Neural progenitor cell (in vitro differentiated cells): Measurements from ENCODE around the gene MAF. TPM values are rescaled to one million over a fixed set of nuclear protein-coding genes. Genes with fewer than 3 reads are reported as not detected.

Source experiments
- DNase-seq: peaks from one replicate; pipeline ENCODE4 v3.0.0-alpha.2; 2016; ENCODE audit warnings: low spot score
- H2AFZ ChIP-seq: fragments of 200-600 bp; sonication (generic); replicated peaks from 2 replicates; pipeline ENCODE4 v1.6.1; 2016; ENCODE audit warnings: antibody characterized with exemption
- H3F3A ChIP-seq: fragments of 200-600 bp; sonication (generic); 2 replicates; pipeline ENCODE4 v1.6.1; 2016; ENCODE audit warnings: antibody characterized with exemption, low read depth
- H3K27ac ChIP-seq: fragments of 200-600 bp; sonication (generic); 2 replicates; pipeline ENCODE4 v1.5.1; 2016; ENCODE audit warnings: mild to moderate bottlenecking
- H3K27me3 ChIP-seq: fragments of 200-600 bp; sonication (generic); 2 replicates; pipeline ENCODE4 v1.6.1; 2016; ENCODE audit warnings: mild to moderate bottlenecking, moderate library complexity
- H3K36me3 ChIP-seq: fragments of 200-600 bp; sonication (generic); 2 replicates; pipeline ENCODE4 v1.5.1; 2016
- H3K4me1 ChIP-seq: fragments of 200-600 bp; sonication (generic); 2 replicates; pipeline ENCODE4 v1.6.1; 2016; ENCODE audit warnings: mixed run types
- H3K4me2 ChIP-seq: fragments of 200-600 bp; sonication (generic); 2 replicates; pipeline ENCODE4 v1.6.1; 2016
- H3K4me3 ChIP-seq: fragments of 200-600 bp; sonication (generic); 2 replicates; pipeline ENCODE4 v1.5.1; 2016
- H3K79me2 ChIP-seq: fragments of 200-600 bp; sonication (generic); 2 replicates; pipeline ENCODE4 v1.6.1; 2016; ENCODE audit warnings: low read depth
- H3K9ac ChIP-seq: fragments of 200-600 bp; sonication (generic); 2 replicates; pipeline ENCODE4 v1.6.1; 2016
- H3K9me3 ChIP-seq: fragments of 200-600 bp; sonication (generic); 2 replicates; pipeline ENCODE4 v1.5.1; 2016; ENCODE audit warnings: low read depth
- H4K20me1 ChIP-seq: fragments of 200-600 bp; sonication (generic); 2 replicates; pipeline ENCODE4 v1.6.1; 2016; ENCODE audit warnings: low read depth
- H3K27ac Mint-ChIP-seq: 3 replicates; pipeline ENCODE4 v1.8.0; 2021; ENCODE audit warnings: mixed read lengths
- H3K27me3 Mint-ChIP-seq: 2 replicates; pipeline ENCODE4 v1.8.0; 2022; ENCODE audit warnings: low read depth, mild to moderate bottlenecking, inconsistent platforms, moderate library complexity, mixed read lengths; ENCODE audit not compliant: insufficient read depth
- H3K36me3 Mint-ChIP-seq: 3 replicates; pipeline ENCODE4 v1.8.0; 2021; ENCODE audit warnings: mixed read lengths
- H3K4me1 Mint-ChIP-seq: 3 replicates; pipeline ENCODE4 v1.8.0; 2021; ENCODE audit warnings: mixed read lengths
- H3K4me3 Mint-ChIP-seq: 3 replicates; pipeline ENCODE4 v1.8.0; 2021; ENCODE audit warnings: mild to moderate bottlenecking, moderate library complexity, mixed read lengths
- H3K9me3 Mint-ChIP-seq: 3 replicates; pipeline ENCODE4 v1.8.0; 2020; ENCODE audit warnings: mixed read lengths
- CTCF ChIP-seq: fragments of 200-600 bp; sonication (generic); IDR thresholded peaks from 2 replicates; pipeline ENCODE4 v1.5.1; 2017; ENCODE audit warnings: antibody characterized with exemption, mild to moderate bottlenecking
- EZH2 ChIP-seq: fragments of 200-600 bp; sonication (generic); IDR thresholded peaks from 2 replicates; pipeline ENCODE4 v1.6.1; 2017; ENCODE audit warnings: antibody characterized with exemption, mild to moderate bottlenecking, moderate library complexity
- EZH2phosphoT487 ChIP-seq: fragments of 200-600 bp; sonication (generic); IDR thresholded peaks from 2 replicates; pipeline ENCODE4 v1.6.1; 2017; ENCODE audit warnings: antibody characterized with exemption
- total RNA-seq: library from RNA; depleted of rRNA; stranded (reverse); fragments of >200 nt; gene quantifications from 2 replicates; pipeline ENCODE4 v1.2.3, GENCODE V29; 2015; ENCODE audit warnings: low replicate concordance

Gene MAF
- total RNA-seq, 1 donor from 2014 or later = 10.8 TPM

- H3K9me3 Mint-ChIP-seq = no peaks in the 10 kb centered on the region
- H3K27ac ChIP-seq = no peak overlapping the region
- no peak overlapping the region for H3K4me3 Mint-ChIP-seq
- H4K20me1 ChIP-seq = no peaks in the 10 kb centered on the region
- no peaks in the 10 kb centered on the region for H3K4me1 ChIP-seq
- TF ChIP-seq EZH2phosphoT487 = no peak
- no peak for TF ChIP-seq EZH2
- TF ChIP-seq CTCF = no peak
- no peaks in the 10 kb centered on the region for H3K36me3 ChIP-seq
- no peaks in the 10 kb centered on the region for H3K79me2 ChIP-seq
- H2AFZ ChIP-seq = no peak overlapping the region
- H3F3A ChIP-seq = no peaks in the 10 kb centered on the region
- no peaks in the 10 kb centered on the region for H3K27me3 ChIP-seq
- H3K4me3 ChIP-seq = no peak overlapping the region
- no peak overlapping the region for H3K9ac ChIP-seq
- H3K4me1 Mint-ChIP-seq = no peaks in the 10 kb centered on the region
- H3K9me3 ChIP-seq = no peaks in the 10 kb centered on the region
- H3K4me2 ChIP-seq = no peak overlapping the region
- H3K36me3 Mint-ChIP-seq = no peaks in the 10 kb centered on the region
- no peak for DNase-seq
- peaks cover 3% of the 10 kb centered on the region for H3K27me3 Mint-ChIP-seq
- H3K27ac Mint-ChIP-seq = no peak overlapping the region
Measured at GRCh38 chr16:79634298-79634697, 33.8 kb upstream of the MAF start.

- H3K9ac ChIP-seq = no peak overlapping the region
- H3F3A ChIP-seq = no peaks in the 10 kb centered on the region
- no peak for DNase-seq
- Mint-ChIP-seq H3K27me3 (no peaks in the 10 kb centered on the region), H3K27ac (no peak overlapping the region), H3K36me3 (no peaks in the 10 kb centered on the region), H3K9me3 (no peaks in the 10 kb centered on the region), H3K4me3 (no peak overlapping the region), H3K4me1 (no peaks in the 10 kb centered on the region)
- H3K4me1 ChIP-seq = no peaks in the 10 kb centered on the region
- no peak overlapping the region for H3K4me2 ChIP-seq
- H3K9me3 ChIP-seq = no peaks in the 10 kb centered on the region
- no peaks in the 10 kb centered on the region for H3K27me3 ChIP-seq
- H3K36me3 ChIP-seq = no peaks in the 10 kb centered on the region
- H3K27ac ChIP-seq = no peak overlapping the region
- TF ChIP-seq EZH2phosphoT487 (no peak), CTCF (no peak)
- H2AFZ ChIP-seq = no peak overlapping the region
- H3K4me3 ChIP-seq = no peak overlapping the region
- H3K79me2 ChIP-seq = no peaks in the 10 kb centered on the region
- H4K20me1 ChIP-seq = no peaks in the 10 kb centered on the region
Measured at GRCh38 chr16:79632289-79632688, 31.8 kb upstream of the MAF start.

GRCh38 chr16:79628988-79629387 is 28.5 kb upstream of the MAF start:
- no peak for DNase-seq
- Histone ChIP-seq H3K9me3 (no peaks in the 10 kb centered on the region), H3K36me3 (no peaks in the 10 kb centered on the region), H3K4me1 (no peaks in the 10 kb centered on the region), H3K27me3 (no peaks in the 10 kb centered on the region), H3F3A (no peaks in the 10 kb centered on the region), H3K27ac (no peak overlapping the region), H2AFZ (no peak overlapping the region), H3K9ac (no peak overlapping the region), H3K4me3 (no peak overlapping the region), H4K20me1 (no peaks in the 10 kb centered on the region), H3K4me2 (no peak overlapping the region), H3K79me2 (no peaks in the 10 kb centered on the region)
- Mint-ChIP-seq H3K4me3 (no peak overlapping the region), H3K36me3 (no peaks in the 10 kb centered on the region), H3K4me1 (no peaks in the 10 kb centered on the region), H3K9me3 (no peaks in the 10 kb centered on the region), H3K27me3 (no peaks in the 10 kb centered on the region), H3K27ac (no peak overlapping the region)
- TF ChIP-seq EZH2phosphoT487 (no peak), EZH2 (no peak), CTCF (no peak)
